H9 (cell line): ENCODE data around the gene FBXO10. TPM values are rescaled to one million over a fixed set of nuclear protein-coding genes. Genes with fewer than 3 reads are reported as not detected.

Experiments used
- DNase-seq: peaks from one replicate; pipeline ENCODE4 v3.0.0-alpha.2; 2017
- H2AFZ ChIP-seq: one replicate; pipeline ENCODE4 v1.6.1; 2013; ENCODE audit warnings: mild to moderate bottlenecking, low read length, control low read depth, moderate library complexity
- H2AK5ac ChIP-seq: 2 replicates; pipeline ENCODE4 v1.6.1; 2013; ENCODE audit warnings: low read length, control low read depth, mixed read lengths; ENCODE audit not compliant: insufficient read length
- H2BK120ac ChIP-seq: one replicate; pipeline ENCODE4 v1.6.1; 2013; ENCODE audit warnings: low read depth, mild to moderate bottlenecking, low read length, control low read depth, inconsistent platforms; ENCODE audit not compliant: poor library complexity, severe bottlenecking
- H2BK12ac ChIP-seq: 2 replicates; pipeline ENCODE4 v1.6.1; 2013; ENCODE audit warnings: low read length, control low read depth, mixed read lengths, low read depth; ENCODE audit not compliant: insufficient read length
- H2BK15ac ChIP-seq: 2 replicates; pipeline ENCODE4 v1.6.1; 2013; ENCODE audit warnings: low read depth, low read length, control low read depth
- H2BK20ac ChIP-seq: one replicate; pipeline ENCODE4 v1.6.1; 2013; ENCODE audit warnings: low read depth, mild to moderate bottlenecking, low read length, control low read depth, inconsistent platforms; ENCODE audit not compliant: poor library complexity, severe bottlenecking
- H2BK5ac ChIP-seq: 2 replicates; pipeline ENCODE4 v1.6.1; 2013; ENCODE audit warnings: low read length, control low read depth, mixed read lengths; ENCODE audit not compliant: insufficient read length
- H3K14ac ChIP-seq: 2 replicates; pipeline ENCODE4 v1.6.1; 2013; ENCODE audit warnings: low read length, control low read depth; ENCODE audit not compliant: insufficient read depth
- H3K18ac ChIP-seq: 2 replicates; pipeline ENCODE4 v1.6.1; 2013; ENCODE audit warnings: low read depth, mild to moderate bottlenecking, mixed read lengths, low read length, control low read depth; ENCODE audit not compliant: insufficient read length
- H3K23ac ChIP-seq: 2 replicates; pipeline ENCODE4 v1.6.1; 2013; ENCODE audit warnings: low read length, control low read depth, mixed read lengths, low read depth; ENCODE audit not compliant: insufficient read length
- H3K23me2 ChIP-seq: 2 replicates; pipeline ENCODE4 v1.6.1; 2013; ENCODE audit warnings: low read depth, mild to moderate bottlenecking, mixed read lengths, low read length, control low read depth; ENCODE audit not compliant: insufficient read length, poor library complexity, severe bottlenecking
- H3K27ac ChIP-seq: 2 replicates; pipeline ENCODE4 v1.5.1; 2013; ENCODE audit warnings: low read length, control low read depth, mixed read lengths, low read depth; ENCODE audit not compliant: insufficient read length
- H3K27me3 ChIP-seq: 2 replicates; pipeline ENCODE4 v1.6.1; 2013; ENCODE audit warnings: low read length, control low read depth, inconsistent platforms; ENCODE audit not compliant: insufficient read depth
- H3K4ac ChIP-seq: 2 replicates; pipeline ENCODE4 v1.6.1; 2013; ENCODE audit warnings: low read depth, mild to moderate bottlenecking, control low read depth, inconsistent platforms, low read length, moderate library complexity
- H3K4me1 ChIP-seq: 2 replicates; pipeline ENCODE4 v1.6.1; 2013; ENCODE audit warnings: low read length, control low read depth, inconsistent platforms; ENCODE audit not compliant: insufficient read depth
- H3K4me2 ChIP-seq: 2 replicates; pipeline ENCODE4 v1.6.1; 2013; ENCODE audit warnings: low read length, control low read depth, mixed read lengths; ENCODE audit not compliant: insufficient read length, insufficient read depth
- H3K56ac ChIP-seq: 2 replicates; pipeline ENCODE4 v1.6.1; 2013; ENCODE audit warnings: low read depth, mild to moderate bottlenecking, mixed read lengths, low read length, control low read depth; ENCODE audit not compliant: insufficient read length
- H3K79me1 ChIP-seq: 2 replicates; pipeline ENCODE4 v1.6.1; 2013; ENCODE audit warnings: low read depth, mild to moderate bottlenecking, moderate library complexity, low read length, control low read depth, inconsistent platforms; ENCODE audit not compliant: insufficient read depth, poor library complexity, severe bottlenecking
- H3K79me2 ChIP-seq: 2 replicates; pipeline ENCODE4 v1.6.1; 2013; ENCODE audit warnings: low read length, control low read depth, inconsistent platforms; ENCODE audit not compliant: insufficient read depth
- H3K9ac ChIP-seq: 2 replicates; pipeline ENCODE4 v1.6.1; 2013; ENCODE audit warnings: low read length, control low read depth, mixed read lengths; ENCODE audit not compliant: insufficient read length; ENCODE audit errors: extremely low read depth
- H3K9me3 ChIP-seq: one replicate; pipeline ENCODE4 v1.6.1; 2013; ENCODE audit warnings: low read depth, low read length, inconsistent platforms; ENCODE audit not compliant: control insufficient read depth
- H3T11ph ChIP-seq: one replicate; pipeline ENCODE4 v1.6.1; 2013; ENCODE audit warnings: mild to moderate bottlenecking, low read length, control low read depth, inconsistent platforms
- H4K20me1 ChIP-seq: one replicate; pipeline ENCODE4 v1.6.1; 2013; ENCODE audit not compliant: control insufficient read depth, insufficient read length, insufficient read depth
- H4K5ac ChIP-seq: 2 replicates; pipeline ENCODE4 v1.6.1; 2013; ENCODE audit warnings: low read depth, mild to moderate bottlenecking, mixed read lengths, low read length, control low read depth; ENCODE audit not compliant: insufficient read length
- H4K8ac ChIP-seq: replicated peaks from 2 replicates; pipeline ENCODE4 v1.6.1; 2013; ENCODE audit warnings: low read length, control low read depth, mixed read lengths, low read depth; ENCODE audit not compliant: insufficient read length
- H4K91ac ChIP-seq: 2 replicates; pipeline ENCODE4 v1.6.1; 2013; ENCODE audit warnings: low read depth, mild to moderate bottlenecking, moderate library complexity, mixed read lengths, low read length, control low read depth; ENCODE audit not compliant: insufficient read length
- H3K27ac Mint-ChIP-seq, 3 experiments: 2 replicates in 2 of 3; 3 replicates in 1 of 3; pipeline ENCODE4 v1.8.0; 2020 to 2021; ENCODE audit warnings: mixed read lengths in 3 of 3, mild to moderate bottlenecking in 1 of 3, moderate library complexity in 1 of 3
- H3K27me3 Mint-ChIP-seq: 2 replicates; pipeline ENCODE4 v1.8.0; 2021; ENCODE audit warnings: low read depth, mild to moderate bottlenecking, moderate library complexity, mixed read lengths
- H3K36me3 Mint-ChIP-seq, 3 experiments: 2 replicates in 2 of 3; 3 replicates in 1 of 3; pipeline ENCODE4 v1.8.0; 2020 to 2021; ENCODE audit warnings: low read depth in 3 of 3, mixed read lengths in 3 of 3; ENCODE audit not compliant: insufficient read depth in 1 of 3
- H3K4me1 Mint-ChIP-seq, 2 experiments: 2 replicates each; pipeline ENCODE4 v1.8.0; 2020; ENCODE audit warnings: mixed read lengths in 2 of 2
- H3K4me3 Mint-ChIP-seq, 2 experiments: 2 replicates in 1 of 2; 3 replicates in 1 of 2; pipeline ENCODE4 v1.8.0; 2020 to 2021; ENCODE audit warnings: mild to moderate bottlenecking in 2 of 2, mixed read lengths in 2 of 2, moderate library complexity in 1 of 2
- H3K9me3 Mint-ChIP-seq, 2 experiments: 2 replicates in 1 of 2; 3 replicates in 1 of 2; pipeline ENCODE4 v1.8.0; 2020; ENCODE audit warnings: mild to moderate bottlenecking in 2 of 2, mixed read lengths in 2 of 2, moderate library complexity in 1 of 2
- WGBS: extraction: QIAGEN DNeasy Blood & Tissue Kit; methylation state at CpG from one replicate; pipeline ENCODE4 v1.1.7; 2013; ENCODE audit warnings: missing lambda C conversion rate, low lambda C conversion rate, mixed read lengths; ENCODE audit not compliant: insufficient read length; ENCODE audit errors: extremely low coverage; 5-methylcytosine and 5-hydroxymethylcytosine counted together
- total RNA-seq: library from RNA; stranded (reverse); gene quantifications from 2 replicates; pipeline ENCODE4 v1.2.1, GENCODE V29; 2021
- TF ChIP-seq, protein P1 (sequence below): fragments of 200-600 bp; sonication (generic); conservative IDR thresholded peaks from 3 replicates; pipeline ENCODE4 v1.8.0; 2021; ENCODE audit warnings: antibody characterized with exemption, mild to moderate bottlenecking

Gene FBXO10
- total RNA-seq, 1 experiment from 2014 or later: 16.8 TPM

DNA sequence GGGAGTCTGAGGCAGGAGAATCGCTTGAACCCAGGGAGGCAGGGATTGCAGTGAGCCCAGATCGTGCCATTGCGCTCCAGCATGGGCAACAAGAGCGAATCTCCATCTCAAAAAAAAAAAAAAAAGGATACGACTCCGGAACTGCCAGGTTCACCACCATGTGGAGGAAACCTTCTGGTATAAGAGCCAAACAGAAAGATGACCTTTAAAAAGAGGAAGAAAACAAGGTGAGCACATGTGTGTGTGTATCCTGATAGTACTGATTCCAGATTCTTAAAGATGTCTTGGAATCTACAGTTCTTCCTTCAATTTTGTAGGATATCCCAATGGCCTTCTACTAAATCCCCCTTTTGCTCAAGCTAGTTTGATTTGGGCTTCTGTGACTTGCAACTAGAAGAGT lies 33.7 kb downstream of the FBXO10 start:
- Histone ChIP-seq H3T11ph (no peak overlapping the region), H4K20me1 (no peaks in the 10 kb centered on the region), H2BK15ac (no peak overlapping the region), H3K9ac (no peak overlapping the region), H3K79me2 (no peaks in the 10 kb centered on the region), H3K4me1 (no peaks in the 10 kb centered on the region), H2BK5ac (no peak overlapping the region), H2BK120ac (no peak overlapping the region), H3K27me3 (no peaks in the 10 kb centered on the region), H3K23me2 (no peaks in the 10 kb centered on the region), H3K4ac (no peak overlapping the region), H3K27ac (no peak overlapping the region), H3K23ac (no peak overlapping the region), H3K79me1 (no peaks in the 10 kb centered on the region), H3K18ac (no peak overlapping the region), H4K5ac (no peak overlapping the region), H2BK20ac (no peak overlapping the region), H3K56ac (no peak overlapping the region), H2AFZ (no peak overlapping the region), H2AK5ac (no peak overlapping the region), H2BK12ac (no peak overlapping the region), H4K91ac (no peak overlapping the region), H4K8ac (no peak overlapping the region), H3K9me3 (no peaks in the 10 kb centered on the region), H3K4me2 (no peak overlapping the region), H3K14ac (no peak overlapping the region)
- Mint-ChIP-seq H3K27ac (no peak overlapping the region), H3K9me3 (no peaks in the 10 kb centered on the region), H3K4me3 (no peak overlapping the region), H3K4me1 (no peaks in the 10 kb centered on the region), H3K36me3 (peaks cover 8 to 34% (median 31%) of the 10 kb centered on the region in 3 experiments; a peak in 6 of 7 replicates), H3K27me3 (no peaks in the 10 kb centered on the region)
- TF ChIP-seq, protein P1, sequence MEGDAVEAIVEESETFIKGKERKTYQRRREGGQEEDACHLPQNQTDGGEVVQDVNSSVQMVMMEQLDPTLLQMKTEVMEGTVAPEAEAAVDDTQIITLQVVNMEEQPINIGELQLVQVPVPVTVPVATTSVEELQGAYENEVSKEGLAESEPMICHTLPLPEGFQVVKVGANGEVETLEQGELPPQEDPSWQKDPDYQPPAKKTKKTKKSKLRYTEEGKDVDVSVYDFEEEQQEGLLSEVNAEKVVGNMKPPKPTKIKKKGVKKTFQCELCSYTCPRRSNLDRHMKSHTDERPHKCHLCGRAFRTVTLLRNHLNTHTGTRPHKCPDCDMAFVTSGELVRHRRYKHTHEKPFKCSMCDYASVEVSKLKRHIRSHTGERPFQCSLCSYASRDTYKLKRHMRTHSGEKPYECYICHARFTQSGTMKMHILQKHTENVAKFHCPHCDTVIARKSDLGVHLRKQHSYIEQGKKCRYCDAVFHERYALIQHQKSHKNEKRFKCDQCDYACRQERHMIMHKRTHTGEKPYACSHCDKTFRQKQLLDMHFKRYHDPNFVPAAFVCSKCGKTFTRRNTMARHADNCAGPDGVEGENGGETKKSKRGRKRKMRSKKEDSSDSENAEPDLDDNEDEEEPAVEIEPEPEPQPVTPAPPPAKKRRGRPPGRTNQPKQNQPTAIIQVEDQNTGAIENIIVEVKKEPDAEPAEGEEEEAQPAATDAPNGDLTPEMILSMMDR: no peak
- DNase-seq: no peak
- no CpG with 5 or more reads among the region's 6 CpGs for WGBS
